GM13976 (cell line): Measurements from ENCODE around the gene GRK3.

Experiments
- DNase-seq: peaks from one replicate; pipeline ENCODE4 v3.0.0; 2012; ENCODE audit warnings: low spot score
- in situ Hi-C: fragments of 300-500 bp; cut with MboI; formaldehyde crosslinking; loops from one replicate; pipeline ENCODE4 v1.12.0; 2022; ENCODE audit warnings: low sequenced_read_pairs, mixed read lengths, inconsistent platforms; ENCODE audit not compliant: unreplicated experiment
- TF ChIP-seq, protein P1 (sequence below): IDR thresholded peaks from 2 replicates; pipeline ENCODE4 v1.5.1; 2012; ENCODE audit warnings: borderline replicate concordance, mild to moderate bottlenecking; ENCODE audit not compliant: insufficient read depth; ENCODE audit errors: extremely low read depth, missing control alignments, control extremely low read depth

The GRK3 gene

GRCh38 chr22:25641650-25642049 is 77.2 kb downstream of the GRK3 start:
- TF ChIP-seq, protein P1, sequence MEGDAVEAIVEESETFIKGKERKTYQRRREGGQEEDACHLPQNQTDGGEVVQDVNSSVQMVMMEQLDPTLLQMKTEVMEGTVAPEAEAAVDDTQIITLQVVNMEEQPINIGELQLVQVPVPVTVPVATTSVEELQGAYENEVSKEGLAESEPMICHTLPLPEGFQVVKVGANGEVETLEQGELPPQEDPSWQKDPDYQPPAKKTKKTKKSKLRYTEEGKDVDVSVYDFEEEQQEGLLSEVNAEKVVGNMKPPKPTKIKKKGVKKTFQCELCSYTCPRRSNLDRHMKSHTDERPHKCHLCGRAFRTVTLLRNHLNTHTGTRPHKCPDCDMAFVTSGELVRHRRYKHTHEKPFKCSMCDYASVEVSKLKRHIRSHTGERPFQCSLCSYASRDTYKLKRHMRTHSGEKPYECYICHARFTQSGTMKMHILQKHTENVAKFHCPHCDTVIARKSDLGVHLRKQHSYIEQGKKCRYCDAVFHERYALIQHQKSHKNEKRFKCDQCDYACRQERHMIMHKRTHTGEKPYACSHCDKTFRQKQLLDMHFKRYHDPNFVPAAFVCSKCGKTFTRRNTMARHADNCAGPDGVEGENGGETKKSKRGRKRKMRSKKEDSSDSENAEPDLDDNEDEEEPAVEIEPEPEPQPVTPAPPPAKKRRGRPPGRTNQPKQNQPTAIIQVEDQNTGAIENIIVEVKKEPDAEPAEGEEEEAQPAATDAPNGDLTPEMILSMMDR = no peak
- DNase-seq = no peak
- in situ Hi-C loops = no loop called here

- in situ Hi-C loops = no loop called here
- TF ChIP-seq, protein P1 = no peak
- DNase-seq = no peak
Measured at GRCh38 chr22:25643232-25644000, 78.9 kb downstream of the GRK3 start.

GRCh38 chr22:25644122-25644521 is 79.6 kb downstream of the GRK3 start:
- TF ChIP-seq, protein P1 = no peak
- in situ Hi-C loops = no loop called here
- DNase-seq = no peak

- TF ChIP-seq, protein P1 = no peak
- in situ Hi-C loops = no loop called here
- DNase-seq = no peak
Measured at GRCh38 chr22:25645266-25645665, 80.8 kb downstream of the GRK3 start.

- in situ Hi-C loops = no loop called here
- TF ChIP-seq, protein P1 = no peak
- no peak for DNase-seq
Measured at GRCh38 chr22:25645964-25646363, 81.5 kb downstream of the GRK3 start.

DNA sequence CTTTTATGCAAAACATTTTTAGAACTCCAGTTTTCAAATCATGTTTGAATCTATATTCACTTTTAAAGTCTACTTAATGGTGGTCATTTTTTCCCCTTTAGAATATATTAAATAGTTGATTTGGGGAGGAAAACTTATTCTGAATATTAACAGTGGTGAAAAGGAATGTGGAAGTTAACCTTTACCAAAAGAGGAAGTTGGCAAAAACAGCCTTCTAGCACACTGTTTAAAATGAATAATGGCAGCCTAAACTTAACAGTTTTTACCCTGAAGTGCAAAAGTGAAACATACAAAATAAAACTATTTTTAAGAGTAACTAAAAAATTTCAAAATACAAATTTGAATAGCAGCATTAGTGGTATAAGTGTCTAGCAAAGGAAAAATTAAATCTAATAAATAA is 86.4 kb downstream of the GRK3 start:
- peak; percentile 45 for DNase-seq
- TF ChIP-seq, protein P1 = no peak
- in situ Hi-C loops = no loop called here
